IPS DF 4.7 (cell line): ENCODE measurements around the gene METTL4.
"Not testable (repeated sequence)": the region's sequence is repeated elsewhere in the genome, so short reads cannot be mapped to it uniquely, and the experiment has no call there.

Source experiments
- DNase-seq: peaks from one replicate; pipeline ENCODE4 v3.0.0-alpha.2; 2013; ENCODE audit warnings: low spot score; ENCODE audit errors: extremely low read depth

The METTL4 gene

DNA sequence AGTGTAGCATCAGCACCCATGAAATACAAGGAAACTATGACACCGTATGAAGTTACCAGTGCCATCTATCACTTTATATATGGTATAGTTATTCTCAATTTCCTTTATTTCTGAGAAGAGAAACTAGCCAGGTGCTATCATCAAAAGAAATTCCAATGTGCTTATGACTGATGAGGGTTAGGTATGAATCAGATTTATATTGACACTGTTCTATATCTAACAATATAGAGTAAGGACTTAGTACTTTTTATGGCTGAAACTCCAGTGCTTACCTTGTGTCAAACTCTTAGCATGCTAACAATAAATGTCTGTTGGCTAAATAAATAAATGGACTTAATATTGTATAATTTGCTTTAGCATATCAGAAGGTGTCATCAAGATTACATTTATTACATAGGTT lies 6.9 kb downstream of the METTL4 start:
- DNase-seq = no peak

DNA sequence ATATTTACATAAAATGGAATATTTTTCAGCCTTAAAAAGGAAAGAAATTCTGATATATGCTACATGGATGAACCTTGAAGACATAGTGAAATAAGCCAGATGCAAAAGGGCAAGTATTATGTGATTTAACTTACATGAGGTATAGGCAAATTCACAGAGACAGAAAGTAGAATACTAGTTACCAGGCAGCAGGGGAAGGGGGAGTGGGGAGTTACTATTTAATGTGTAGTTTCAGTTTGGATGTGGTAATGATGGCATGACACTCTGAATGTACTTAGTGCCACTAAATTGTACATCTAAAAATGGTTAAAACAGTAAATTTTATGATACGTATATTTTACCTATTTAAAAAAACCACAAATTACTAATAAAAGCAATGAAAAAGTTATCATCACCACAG lies 12.1 kb downstream of the METTL4 start:
- no peak for DNase-seq

DNA sequence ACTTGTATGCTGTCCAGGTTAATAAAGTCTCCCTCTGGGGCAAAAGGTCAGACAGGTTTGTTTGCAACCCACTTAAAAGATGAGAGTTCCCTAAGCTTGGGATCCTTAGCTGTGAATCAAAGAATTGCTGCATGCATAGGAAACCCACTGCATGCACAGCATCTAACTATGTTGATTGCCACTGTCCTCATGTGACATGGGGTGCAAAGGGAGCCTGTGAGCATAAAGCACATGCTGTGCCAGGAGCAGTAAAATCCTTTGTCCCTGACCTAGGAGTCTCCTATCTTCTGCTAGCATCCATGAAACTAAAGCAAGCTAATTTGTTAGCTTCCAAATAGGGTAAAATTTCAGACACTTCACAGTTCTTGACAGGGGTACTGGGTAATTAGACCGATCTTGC lies 13.8 kb downstream of the METTL4 start:
- DNase-seq = no peak

DNA sequence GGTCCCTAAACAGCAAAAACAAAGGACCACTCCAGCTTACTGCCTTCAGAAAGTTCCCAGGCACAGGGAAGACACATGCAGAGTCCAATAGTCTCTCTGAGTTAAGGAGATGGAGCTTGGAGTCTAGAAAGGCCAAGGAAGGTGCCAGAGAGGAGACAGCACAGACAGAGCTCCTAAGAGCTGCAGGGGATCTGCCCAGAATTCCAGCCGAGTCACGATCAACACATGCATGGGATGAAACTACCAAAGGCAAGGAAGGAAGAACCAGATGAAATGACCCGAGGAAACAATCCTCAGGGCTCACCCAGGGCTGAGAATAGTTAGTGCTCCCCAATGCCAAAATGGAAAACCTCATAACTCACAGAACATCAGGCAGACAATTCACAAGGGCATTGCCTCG lies 15.4 kb downstream of the METTL4 start:
- DNase-seq = no peak

DNA sequence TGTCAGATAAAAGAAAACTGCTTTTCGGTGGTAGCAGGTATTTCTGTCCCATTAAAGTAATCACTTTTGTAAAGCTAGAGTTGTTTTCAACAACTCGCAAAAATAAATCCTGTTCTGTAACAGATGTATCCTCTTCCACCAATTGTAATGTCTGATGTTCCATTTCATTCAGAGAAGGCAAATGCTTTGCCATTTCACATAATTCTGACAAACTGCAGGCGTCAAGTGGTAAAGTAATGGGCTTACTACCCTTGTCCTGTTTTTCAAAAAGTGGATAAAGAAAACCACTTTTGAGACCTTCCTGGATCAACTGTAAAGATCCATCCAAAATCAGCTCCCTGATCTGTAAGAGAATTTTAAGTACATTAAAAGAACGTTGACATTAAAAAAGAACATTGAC lies 16.6 kb downstream of the METTL4 start:
- no peak for DNase-seq

DNA sequence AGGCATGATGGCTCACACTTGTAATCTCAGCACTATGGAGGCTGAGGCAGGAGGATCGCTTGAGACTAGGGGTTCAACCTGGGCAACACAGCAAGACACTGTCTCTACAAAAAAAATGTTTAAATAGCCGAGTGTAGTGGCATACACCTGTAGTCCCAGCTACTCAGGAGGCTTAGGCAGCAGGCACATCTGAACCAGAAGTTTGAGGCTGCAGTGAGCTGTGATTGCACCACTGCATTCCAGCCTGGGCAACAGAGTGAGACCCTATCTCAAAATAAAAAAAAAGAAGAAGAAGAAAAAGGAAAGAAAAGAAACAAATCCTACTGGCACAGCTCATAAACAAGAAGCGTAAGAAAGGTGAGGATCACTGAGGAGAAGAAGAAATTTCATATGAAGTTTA lies 19.9 kb downstream of the METTL4 start:
- DNase-seq = no peak

DNA sequence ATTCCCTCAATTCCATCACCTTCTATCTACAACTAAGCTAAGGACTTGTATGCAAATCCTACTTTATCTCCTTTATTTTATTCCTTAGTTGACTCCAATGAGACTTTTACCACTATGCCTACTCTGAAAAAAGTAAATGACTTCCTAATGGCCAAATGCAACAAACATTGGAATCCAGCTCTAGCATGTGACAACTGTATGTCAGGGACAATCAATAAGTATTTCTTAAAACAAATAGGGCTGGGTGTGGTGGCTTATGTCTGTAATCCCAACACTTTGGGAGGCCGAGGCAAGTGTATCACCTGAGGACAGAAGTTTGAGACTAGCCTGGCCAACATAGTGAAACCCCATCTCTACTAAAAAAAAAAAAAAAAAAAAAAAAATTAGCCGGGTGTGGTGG lies 21.8 kb downstream of the METTL4 start:
- no peak for DNase-seq

DNA sequence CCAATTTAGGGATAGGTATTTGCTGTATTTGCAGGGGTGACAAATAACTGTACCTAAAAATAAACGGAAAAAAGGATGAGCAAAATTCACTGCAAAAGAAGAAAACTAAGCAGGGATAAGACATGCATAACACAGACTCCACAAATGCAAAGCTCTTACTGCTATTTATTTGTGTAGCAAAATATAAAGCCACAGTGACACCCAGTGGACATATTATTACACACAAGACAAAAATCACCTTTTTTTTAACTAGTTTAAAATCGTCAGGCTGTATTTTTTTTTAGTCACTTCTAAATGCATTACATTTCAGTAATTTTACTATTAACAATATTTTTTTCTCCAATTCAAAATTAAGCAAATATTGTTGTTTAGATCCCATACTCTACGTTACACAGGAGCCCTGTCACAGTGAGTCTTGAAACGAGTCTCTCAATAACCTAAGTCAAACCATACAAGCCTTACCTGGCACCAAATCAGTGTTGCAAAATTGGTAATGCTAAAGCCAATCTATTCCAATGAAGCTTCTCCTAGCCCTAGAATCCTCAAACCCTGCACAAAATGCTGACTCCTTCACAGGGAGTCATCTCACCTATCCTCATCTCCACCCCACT lies 23.7 kb downstream of the METTL4 start:
- DNase-seq = no peak

DNA sequence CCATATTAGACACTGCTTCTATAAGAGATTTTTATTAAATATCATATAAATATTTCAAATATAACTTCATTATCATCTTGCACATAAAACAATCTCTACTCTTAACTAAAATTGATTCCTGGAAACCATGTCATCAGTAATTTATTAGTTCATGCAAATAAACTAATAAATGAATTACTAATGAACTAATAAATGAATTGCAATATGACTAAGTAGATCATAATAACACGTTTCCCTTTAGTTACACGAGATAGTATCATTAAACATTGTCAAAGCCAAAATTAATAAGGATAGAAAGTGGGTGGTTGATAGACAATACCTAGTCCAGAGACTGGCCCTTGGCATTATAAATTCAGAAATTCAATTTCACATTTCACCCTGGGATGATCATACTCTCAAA lies 26.1 kb downstream of the METTL4 start:
- no peak for DNase-seq

DNA sequence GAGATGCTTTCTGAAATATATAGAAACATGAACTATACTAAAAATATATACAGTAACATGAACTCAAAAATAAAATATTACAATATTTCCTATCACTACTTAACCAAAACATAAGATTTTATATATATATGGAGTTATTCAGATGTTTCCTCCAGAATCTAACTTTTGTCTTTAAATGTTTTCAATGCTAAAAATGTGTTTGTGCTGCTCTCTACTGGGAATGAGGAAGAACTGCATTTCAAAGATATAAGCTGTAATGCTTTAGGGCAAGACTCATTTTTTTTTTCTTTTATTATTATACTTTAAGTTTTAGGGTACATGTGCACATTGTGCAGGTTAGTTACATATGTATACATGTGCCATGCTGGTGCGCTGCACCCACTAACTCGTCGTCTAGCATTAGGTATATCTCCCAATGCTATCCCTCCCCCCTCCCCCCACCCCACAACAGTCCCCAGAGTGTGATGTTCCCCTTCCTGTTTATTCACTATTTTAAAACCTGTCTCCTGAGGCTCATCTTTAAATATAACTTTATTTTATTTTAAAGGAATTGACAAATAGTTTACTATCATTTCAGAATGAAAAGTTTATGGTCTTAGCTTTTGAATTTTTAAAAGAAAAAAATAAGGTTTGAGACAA lies 29.3 kb downstream of the METTL4 start:
- not testable (repeated sequence) for DNase-seq

DNA sequence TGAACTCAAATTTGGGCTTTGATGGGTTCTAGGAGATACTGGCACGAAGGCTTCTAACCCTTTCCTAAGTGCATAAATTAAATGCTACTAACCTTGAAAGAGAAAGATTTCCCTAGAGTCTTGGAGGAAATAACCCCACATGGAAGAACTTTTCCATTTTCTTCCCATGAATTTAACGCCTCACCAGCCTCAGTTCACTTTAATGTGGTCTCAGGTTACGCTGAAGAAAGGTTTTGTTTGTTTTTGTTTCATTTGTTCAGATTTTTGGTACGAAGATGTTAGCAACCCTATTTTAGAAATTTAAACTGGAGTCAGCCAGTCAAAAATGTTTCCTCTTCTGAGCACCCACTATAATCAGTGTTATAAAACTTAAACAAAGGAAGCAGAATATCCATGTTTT lies 30.7 kb downstream of the METTL4 start:
- DNase-seq = no peak

DNA sequence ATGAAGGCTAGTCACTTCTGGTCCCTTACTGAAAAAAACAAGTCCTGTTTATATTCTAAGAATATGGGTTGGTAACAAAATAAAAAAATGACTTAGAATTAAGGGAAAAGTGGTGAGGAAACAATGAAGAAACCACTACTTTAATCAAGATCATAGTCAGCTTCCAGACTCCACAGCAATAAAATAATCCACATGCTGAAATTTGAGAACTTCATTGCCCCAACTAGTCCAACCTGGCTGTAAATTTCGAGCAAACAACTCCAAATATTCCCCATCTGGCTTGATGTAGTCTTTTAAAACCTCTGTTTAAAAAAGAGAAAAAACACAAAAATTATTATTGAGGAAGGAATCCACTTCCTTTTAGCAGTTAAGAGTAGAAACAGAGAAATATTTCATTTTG lies 32.5 kb downstream of the METTL4 start:
- no peak for DNase-seq

DNA sequence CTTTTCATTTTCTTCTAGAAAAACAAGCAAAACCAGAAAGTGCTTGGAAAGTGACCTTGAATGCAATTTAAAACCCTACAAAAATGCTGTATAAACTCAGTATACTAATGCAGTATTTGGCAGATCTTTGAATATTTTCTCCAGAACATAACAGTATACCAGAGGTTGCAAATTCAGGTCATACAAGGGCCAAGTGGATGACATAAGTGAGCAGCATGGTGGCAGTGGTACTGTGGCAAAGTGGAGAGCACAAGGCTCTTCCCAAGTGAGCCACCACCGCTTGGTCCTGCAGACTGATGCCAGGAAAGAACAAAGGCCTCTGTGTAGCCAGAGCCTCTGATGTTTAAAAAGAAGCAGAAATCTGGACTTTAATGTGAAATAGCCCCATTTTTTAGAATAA lies 33.1 kb downstream of the METTL4 start:
- no peak for DNase-seq

DNA sequence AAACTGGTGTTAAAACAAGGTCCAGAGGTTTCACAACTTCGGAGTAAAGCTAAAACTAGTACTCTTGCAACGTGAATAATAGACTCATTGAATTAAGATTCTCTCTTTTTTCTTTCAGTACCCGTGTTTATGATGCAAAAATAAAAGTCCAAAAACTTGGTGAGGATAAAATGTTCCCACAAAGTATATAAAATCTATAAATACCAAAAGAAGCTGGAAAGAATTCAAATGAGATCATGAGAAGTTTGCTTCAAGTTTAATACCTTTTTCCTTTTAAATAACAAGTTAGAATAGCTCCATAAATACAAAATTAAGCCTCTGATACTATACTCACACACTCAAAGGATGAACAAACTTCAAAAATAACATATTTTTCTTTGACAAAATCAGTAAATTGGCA lies 34.0 kb downstream of the METTL4 start:
- no peak for DNase-seq

DNA sequence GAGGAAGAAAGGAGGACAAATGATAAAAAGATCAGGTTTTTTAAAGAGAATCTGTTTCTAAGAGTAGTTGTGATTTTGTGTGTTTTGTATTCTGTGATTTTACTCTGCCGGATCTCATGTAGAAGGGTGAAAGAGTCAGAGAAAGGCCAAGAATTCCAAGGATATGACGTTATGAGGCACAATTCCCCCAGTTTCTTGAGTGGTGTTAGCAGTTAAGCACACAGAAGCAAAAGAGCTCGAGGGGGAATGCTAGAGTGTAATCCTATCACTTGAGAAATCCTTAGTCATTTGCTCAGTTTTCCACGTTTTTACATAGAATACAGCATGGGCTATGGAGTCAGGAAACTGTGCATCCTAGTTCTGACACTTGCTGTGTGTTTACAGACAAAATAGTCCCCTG lies 34.8 kb downstream of the METTL4 start:
- DNase-seq = no peak

DNA sequence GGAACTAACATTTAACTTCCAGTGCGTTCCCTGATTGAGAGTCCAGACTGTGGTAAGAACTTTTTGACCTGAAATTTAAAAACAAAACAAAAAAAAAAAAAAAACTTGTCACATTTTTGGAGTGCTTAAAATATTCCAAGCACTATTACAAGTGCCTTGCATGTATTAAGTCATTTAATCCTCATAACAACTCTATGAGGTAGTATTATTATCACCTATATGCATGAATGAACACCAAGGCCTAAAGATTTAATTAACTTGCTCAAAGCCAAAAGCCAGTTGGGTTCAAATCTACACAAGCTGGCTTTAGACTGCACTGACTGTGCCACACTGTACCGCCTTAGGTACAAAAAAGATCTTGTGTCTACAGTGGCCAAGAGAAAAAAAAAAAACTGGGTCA lies 35.2 kb downstream of the METTL4 start:
- DNase-seq = no peak

DNA sequence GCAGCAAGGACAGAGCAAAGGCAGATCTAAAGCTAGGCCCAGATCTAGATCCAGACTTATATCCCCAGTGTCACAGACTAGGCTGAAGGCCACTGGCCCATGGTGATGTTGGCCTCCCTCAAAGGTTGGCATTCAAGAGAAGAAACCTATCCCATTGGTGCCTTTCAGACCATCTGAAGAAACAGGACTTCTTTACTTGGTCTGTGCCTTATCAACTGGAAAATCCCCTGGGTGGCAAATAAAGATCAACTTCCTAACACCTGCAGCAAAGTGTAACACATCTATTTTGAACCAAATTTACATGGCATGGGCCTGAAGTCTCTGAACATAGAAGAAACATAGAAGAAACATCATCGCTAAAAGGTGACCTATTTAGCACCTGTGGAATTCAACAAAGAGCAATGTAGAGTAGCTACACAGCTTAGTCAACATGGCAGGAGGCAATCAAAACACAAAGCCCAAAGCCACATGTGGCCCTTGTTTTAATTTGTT lies 35.8 kb downstream of the METTL4 start:
- DNase-seq = no peak

DNA sequence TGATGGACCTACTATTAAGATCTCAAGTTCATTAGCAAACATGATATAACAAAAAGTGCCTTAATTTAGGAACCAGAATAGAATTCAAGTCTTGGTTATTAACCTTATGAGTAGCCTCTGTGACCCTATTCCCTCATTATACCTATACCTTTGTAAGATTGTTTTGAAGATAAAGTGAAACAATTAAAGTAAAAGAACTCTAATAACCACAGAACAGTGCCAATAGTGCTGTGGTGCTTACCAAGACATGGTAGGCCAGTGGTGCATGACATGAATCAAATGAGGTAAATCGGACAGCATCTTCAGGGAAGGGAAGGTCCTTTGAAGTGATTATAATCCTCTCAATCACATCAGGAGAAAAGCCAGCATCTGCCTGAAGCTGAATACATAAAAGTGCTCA lies 36.4 kb downstream of the METTL4 start:
- DNase-seq = no peak

DNA sequence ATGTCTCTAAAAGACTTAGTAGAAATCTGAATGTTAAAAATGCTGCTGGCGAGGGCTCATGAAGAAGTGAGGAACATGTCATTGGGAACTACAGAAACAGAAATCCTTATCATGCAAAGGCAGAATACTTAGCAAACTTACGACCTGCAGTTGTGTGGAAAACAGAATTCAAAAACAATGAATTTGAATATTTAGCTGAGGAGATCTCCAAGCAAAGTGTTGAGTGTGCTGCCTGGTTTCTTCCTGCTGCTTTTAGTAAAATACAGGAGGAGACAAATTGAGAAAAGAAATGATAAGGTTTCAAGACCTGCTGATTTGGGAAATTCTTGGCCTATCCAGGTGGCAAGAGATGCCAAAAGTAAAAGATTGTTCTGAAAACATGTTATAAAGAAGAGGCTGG lies 38.5 kb downstream of the METTL4 start:
- DNase-seq = no peak

DNA sequence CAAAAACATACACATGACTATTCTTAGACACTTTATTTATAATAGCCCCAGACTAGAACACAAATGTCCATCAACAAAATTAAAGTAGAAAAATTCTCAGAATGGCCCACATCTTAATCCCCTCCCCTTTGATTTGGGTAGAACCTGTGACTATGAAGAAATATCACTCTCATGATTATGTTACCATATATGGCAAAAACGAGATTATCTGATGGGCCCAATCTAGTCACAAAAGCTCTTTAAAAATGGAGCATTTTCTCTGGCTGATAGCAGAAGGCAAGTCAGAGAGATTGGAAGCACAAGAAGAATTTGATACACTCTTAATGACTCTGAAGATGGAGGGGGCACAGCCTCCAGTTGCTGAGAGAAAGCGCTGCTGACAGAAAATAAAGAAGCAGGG lies 39.6 kb downstream of the METTL4 start:
- DNase-seq = no peak

DNA sequence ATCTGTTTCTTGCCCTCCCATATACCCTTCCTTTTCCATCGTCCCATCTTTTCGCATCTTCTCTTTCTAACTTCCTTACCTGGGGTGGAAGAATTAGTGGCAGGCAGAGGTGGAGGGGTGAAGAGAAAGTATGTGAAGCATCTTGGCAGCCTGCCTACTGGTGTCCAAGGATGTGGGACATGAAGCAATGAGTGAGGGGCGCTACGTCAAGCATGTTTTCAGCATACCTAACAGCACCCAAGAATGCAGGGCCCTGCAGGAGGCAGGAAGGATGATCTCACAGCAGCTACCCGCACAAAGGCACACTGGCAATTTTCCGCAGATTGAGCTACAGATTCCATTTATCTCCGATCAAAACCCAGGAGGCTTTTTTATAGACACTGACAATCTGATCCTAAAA lies 42.2 kb downstream of the METTL4 start:
- DNase-seq = no peak

DNA sequence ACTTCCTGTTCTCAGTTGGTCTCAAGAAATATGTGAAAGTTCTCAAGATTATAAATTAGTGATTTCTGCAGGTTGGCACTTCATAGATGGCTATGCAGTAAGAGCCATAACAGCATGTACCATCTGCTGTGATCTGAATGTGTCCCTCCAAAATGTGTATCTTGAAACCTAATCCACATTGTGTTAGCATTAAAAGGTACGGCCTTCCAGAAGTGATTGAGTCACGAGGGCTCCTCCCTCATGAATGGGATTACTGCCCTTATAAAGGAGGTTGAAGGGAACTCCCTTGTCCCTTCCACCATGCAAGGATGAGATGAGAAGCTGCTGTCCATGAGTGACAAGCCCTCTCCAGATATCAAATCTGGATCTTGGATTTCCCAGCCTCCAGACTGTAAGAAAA lies 45.0 kb downstream of the METTL4 start:
- no peak for DNase-seq

DNA sequence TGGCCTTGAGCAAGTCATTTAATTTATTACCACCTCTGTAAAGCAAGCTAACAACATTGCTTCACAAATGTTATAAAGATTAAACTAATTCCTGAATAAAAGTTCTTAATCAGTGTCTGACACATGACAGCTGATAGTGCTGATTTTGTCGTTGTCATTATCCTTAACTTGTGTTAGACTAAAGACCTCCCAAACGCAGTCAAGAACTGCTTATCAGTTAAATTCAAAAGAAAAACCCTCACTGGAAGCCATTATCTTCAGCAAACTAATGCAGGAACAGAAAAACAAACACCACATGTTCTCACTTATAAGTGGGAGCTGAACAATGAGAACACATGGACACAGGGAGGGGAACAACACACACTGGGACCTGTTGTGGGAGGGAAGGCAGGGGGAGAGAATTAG lies 46.5 kb downstream of the METTL4 start:
- not testable (repeated sequence) for DNase-seq

DNA sequence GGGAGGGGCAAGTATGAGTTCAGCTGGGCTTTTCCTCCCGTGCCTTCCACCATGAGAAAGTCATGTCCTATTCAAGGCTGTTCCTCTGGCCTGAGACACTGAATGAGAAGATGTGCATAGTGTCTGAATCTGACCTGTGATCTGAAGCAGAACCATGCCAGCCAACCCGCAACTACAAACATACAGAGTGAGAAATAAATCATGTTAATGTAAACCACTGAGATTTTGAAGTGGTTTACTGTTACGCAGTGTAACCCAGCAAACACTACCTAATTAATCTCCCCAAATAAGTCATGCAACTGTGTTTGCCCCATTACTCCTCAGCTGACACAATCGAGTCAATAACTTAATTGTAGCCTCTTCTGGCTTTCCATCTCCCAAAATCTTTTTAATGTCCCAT lies 49.2 kb downstream of the METTL4 start:
- DNase-seq = no peak
